ENCODE results near the gene TEX22. TPM values are rescaled to one million over a fixed set of nuclear protein-coding genes. Genes with fewer than 3 reads are reported as not detected.

The TEX22 gene
- total RNA-seq, 1 donor from 2014 or later = 0.99 TPM

DNA sequence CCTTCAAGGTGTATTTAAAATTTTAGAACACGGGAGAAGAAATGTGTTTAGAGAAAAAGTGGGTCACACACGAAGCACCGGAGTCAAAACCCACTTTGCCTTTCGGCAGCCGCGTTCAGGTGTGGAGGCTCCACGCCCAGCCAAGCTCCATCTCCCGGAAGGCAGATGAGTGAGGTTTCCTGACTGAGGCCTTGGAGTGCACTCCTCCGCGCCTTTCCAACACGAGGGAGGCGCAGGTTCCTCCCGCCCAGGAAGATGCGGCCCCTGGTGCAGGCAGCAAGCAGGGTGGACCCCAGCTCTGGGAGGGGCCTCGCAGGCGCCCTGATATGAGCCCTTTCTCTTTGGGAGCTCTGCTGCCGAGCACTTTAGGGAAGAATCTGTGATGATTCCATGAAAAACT is 43.8 kb downstream of the TEX22 start:
- H3K4me1 ChIP-seq = peaks cover 22% of the 10 kb centered on the region
- no peak overlapping the region for H3K4me3 ChIP-seq
- H3K9me3 ChIP-seq (replicated peaks) = no peaks in the 10 kb centered on the region
- H3K27ac ChIP-seq (replicated peaks) = no peak overlapping the region
- intact Hi-C loops (cut with micrococcal nuclease) = no loop called here
- H3K36me3 ChIP-seq = peaks cover 19% of the 10 kb centered on the region
- no peaks in the 10 kb centered on the region for H3K27me3 ChIP-seq (ENCODE audit: low read depth)
- no peak for DNase-seq
- TF ChIP-seq, protein P1, sequence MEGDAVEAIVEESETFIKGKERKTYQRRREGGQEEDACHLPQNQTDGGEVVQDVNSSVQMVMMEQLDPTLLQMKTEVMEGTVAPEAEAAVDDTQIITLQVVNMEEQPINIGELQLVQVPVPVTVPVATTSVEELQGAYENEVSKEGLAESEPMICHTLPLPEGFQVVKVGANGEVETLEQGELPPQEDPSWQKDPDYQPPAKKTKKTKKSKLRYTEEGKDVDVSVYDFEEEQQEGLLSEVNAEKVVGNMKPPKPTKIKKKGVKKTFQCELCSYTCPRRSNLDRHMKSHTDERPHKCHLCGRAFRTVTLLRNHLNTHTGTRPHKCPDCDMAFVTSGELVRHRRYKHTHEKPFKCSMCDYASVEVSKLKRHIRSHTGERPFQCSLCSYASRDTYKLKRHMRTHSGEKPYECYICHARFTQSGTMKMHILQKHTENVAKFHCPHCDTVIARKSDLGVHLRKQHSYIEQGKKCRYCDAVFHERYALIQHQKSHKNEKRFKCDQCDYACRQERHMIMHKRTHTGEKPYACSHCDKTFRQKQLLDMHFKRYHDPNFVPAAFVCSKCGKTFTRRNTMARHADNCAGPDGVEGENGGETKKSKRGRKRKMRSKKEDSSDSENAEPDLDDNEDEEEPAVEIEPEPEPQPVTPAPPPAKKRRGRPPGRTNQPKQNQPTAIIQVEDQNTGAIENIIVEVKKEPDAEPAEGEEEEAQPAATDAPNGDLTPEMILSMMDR (IDR thresholded peaks at IDR 0.05; ENCODE audit: borderline replicate concordance) = no peak

DNA sequence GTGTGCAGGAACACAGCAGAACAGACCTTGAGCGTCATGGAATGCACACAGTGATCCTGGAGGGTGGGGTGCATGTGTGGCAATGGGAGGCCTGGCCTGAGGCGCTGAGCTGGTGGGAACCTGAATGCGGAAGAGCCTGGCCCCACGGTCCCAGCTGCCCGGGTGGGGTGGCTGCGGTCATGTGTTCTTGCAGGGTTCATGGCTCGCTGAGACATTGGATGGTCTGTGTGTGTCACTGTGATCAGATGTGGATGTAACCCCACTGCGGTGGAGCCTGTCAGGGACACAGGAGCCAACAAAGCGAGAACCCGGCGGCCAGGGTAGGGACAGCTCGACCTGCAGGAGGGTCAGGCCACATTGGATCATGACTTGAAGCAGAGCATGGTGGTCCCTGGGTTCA is 44.5 kb downstream of the TEX22 start:
- Histone ChIP-seq H3K36me3 (peaks cover 19% of the 10 kb centered on the region), H3K27me3 (ENCODE audit: low read depth) (no peaks in the 10 kb centered on the region), H3K4me1 (peaks cover 21% of the 10 kb centered on the region), H3K4me3 (no peak overlapping the region), H3K27ac (replicated peaks) (no peak overlapping the region), H3K9me3 (replicated peaks) (no peaks in the 10 kb centered on the region)
- TF ChIP-seq, protein P1 (IDR thresholded peaks at IDR 0.05; ENCODE audit: borderline replicate concordance) = no peak
- DNase-seq = no peak
- intact Hi-C loops (cut with micrococcal nuclease) = no loop called here

DNA sequence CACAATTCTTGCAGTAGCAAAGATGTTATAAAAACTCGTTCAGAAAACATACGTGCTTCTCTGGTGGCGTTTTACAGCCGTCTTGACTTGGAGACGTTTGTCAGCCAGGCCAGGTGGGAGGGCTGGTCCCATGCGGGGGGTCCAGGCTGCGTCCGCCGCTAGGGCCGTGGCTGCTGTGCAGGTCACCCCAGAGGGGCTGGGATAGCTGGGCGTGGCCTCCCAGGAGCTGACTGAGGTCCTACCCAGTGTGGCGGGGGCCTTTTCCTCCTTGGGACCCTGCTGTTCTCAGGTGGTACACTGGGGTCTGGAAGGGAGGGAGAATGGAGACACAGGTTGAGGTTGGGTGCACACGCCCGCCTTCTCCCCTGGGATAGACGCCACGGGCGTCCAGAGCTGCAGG is 46.5 kb downstream of the TEX22 start:
- no peak for DNase-seq
- intact Hi-C loops (cut with micrococcal nuclease) = no loop called here
- Histone ChIP-seq H3K4me3 (no peak overlapping the region), H3K36me3 (peaks cover 18% of the 10 kb centered on the region), H3K4me1 (peaks cover 31% of the 10 kb centered on the region), H3K9me3 (replicated peaks) (no peaks in the 10 kb centered on the region), H3K27ac (replicated peaks) (no peak overlapping the region), H3K27me3 (ENCODE audit: low read depth) (no peaks in the 10 kb centered on the region)
- TF ChIP-seq, protein P1 (IDR thresholded peaks at IDR 0.05; ENCODE audit: borderline replicate concordance) = no peak

DNA sequence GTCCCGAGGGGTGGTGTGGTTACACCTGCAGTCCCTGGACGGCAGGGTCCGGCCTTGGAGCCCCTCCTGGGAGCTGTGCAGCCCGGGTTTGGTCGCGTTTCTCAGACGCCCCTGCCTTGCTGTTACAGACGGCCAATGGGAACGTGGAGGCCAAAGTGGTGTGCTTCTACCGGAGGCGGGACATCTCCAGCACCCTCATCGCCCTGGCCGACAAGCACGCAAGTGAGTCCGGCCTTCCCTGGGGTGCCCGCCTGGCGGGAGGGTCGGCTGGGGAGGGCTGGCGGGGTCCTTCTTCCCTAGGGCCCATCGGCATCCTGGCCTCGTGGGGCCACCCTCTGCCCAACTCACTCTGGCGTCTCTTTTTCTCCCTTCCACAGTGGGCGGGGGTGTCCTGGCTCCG is 47.0 kb downstream of the TEX22 start:
- H3K4me1 ChIP-seq = peaks cover 35% of the 10 kb centered on the region
- H3K36me3 ChIP-seq = peaks cover 19% of the 10 kb centered on the region
- no peak overlapping the region for H3K4me3 ChIP-seq
- H3K27me3 ChIP-seq (ENCODE audit: low read depth) = no peaks in the 10 kb centered on the region
- intact Hi-C loops (cut with micrococcal nuclease) = no loop called here
- DNase-seq = no peak
- H3K9me3 ChIP-seq (replicated peaks) = no peaks in the 10 kb centered on the region
- TF ChIP-seq, protein P1 (IDR thresholded peaks at IDR 0.05; ENCODE audit: borderline replicate concordance) = no peak
- no peak overlapping the region for H3K27ac ChIP-seq (replicated peaks)

GRCh38 chr14:105445901-105446845 is 47.8 kb downstream of the TEX22 start:
- peaks cover 30% of the 10 kb centered on the region for H3K4me1 ChIP-seq
- intact Hi-C loops (cut with micrococcal nuclease) = no loop called here
- no peak overlapping the region for H3K4me3 ChIP-seq
- H3K27ac ChIP-seq (replicated peaks) = no peak overlapping the region
- H3K27me3 ChIP-seq (ENCODE audit: low read depth) = no peaks in the 10 kb centered on the region
- H3K36me3 ChIP-seq = peaks cover 27% of the 10 kb centered on the region
- DNase-seq = no peak
- TF ChIP-seq, protein P1 (IDR thresholded peaks at IDR 0.05; ENCODE audit: borderline replicate concordance) = no peak
- H3K9me3 ChIP-seq (replicated peaks) = no peaks in the 10 kb centered on the region
